Endothelial cell of umbilical vein (primary cell): ENCODE measurements around the gene HHLA2.

Experiments
- CTCF ChIP-seq, 2 donors: IDR thresholded peaks; 1 replicate in 1 of 2; 2 replicates in 1 of 2; pipeline ENCODE4 v1.5.1; 2011; ENCODE audit warnings: low read length in 2 of 2, mild to moderate bottlenecking in 2 of 2, moderate library complexity in 2 of 2, control low read depth in 1 of 2, inconsistent platforms in 1 of 2, low read depth in 1 of 2; ENCODE audit not compliant: insufficient read depth in 1 of 2; ENCODE audit errors: extremely low read depth in 1 of 2
- GATA2 ChIP-seq: IDR thresholded peaks from 2 replicates; pipeline ENCODE4 v1.7.0; 2011; ENCODE audit warnings: low read depth, mild to moderate bottlenecking, moderate library complexity, mixed read lengths, low read length; ENCODE audit not compliant: insufficient read length, insufficient read depth

GRCh38 chr3:108377384-108377783 lies 81.0 kb downstream of the HHLA2 start:
- TF ChIP-seq GATA2 (no peak), CTCF (IDR thresholded peaks at IDR 0.05; ENCODE audit: extremely low read depth in 1 of 2, insufficient read depth in 1 of 2, low read depth in 1 of 2, low read length in 2 of 2) (no peak)
